ENCODE measurements around the gene FAIM2.

DNA sequence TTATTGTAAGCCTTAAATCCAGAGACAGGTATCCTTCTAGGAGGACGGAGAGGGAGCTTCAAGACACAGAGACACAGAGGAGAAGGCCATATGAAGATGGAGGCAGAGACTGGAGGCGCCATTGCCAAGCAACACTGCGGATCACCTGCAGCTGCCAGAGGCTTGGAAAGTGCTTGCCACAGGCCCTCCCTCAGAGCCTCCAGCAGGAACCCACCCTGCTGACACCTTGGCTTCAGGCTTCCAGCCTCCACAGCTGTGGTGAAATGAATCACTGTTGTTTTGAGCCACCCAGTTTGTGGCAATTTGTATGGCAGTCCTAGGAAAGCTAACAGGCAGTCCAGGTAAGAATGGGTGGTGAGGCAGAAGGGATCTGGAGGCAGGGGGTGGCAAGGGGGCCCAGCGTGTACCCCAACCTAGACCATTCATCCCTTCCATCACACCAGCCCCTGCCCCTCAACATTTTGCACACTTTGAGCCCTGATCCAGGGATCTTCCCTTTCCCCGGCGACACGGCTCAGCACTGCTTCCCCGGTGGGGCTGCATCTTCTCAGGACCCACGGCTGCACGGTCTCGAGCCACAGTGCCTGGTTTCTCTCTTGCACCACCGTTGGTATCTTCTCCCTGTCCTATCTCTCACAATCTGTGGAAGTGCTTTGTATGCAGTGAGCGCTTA lies 38.5 kb downstream of the FAIM2 start:
- TF ChIP-seq, protein P1, sequence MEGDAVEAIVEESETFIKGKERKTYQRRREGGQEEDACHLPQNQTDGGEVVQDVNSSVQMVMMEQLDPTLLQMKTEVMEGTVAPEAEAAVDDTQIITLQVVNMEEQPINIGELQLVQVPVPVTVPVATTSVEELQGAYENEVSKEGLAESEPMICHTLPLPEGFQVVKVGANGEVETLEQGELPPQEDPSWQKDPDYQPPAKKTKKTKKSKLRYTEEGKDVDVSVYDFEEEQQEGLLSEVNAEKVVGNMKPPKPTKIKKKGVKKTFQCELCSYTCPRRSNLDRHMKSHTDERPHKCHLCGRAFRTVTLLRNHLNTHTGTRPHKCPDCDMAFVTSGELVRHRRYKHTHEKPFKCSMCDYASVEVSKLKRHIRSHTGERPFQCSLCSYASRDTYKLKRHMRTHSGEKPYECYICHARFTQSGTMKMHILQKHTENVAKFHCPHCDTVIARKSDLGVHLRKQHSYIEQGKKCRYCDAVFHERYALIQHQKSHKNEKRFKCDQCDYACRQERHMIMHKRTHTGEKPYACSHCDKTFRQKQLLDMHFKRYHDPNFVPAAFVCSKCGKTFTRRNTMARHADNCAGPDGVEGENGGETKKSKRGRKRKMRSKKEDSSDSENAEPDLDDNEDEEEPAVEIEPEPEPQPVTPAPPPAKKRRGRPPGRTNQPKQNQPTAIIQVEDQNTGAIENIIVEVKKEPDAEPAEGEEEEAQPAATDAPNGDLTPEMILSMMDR (IDR thresholded peaks at IDR 0.05), result no peak
- TF ChIP-seq POLR2A (IDR thresholded peaks at IDR 0.05) (no peak), EP300 (IDR thresholded peaks at IDR 0.05) (no peak), POLR2AphosphoS5 (IDR thresholded peaks at IDR 0.05) (no peak)
